ENCODE data around the gene RRP36. TPM values are rescaled to one million over a fixed set of nuclear protein-coding genes. Genes with fewer than 3 reads are reported as not detected.

The RRP36 gene
- total and polyA plus RNA-seq, 2 experiments from 2014 or later: 67.3 to 77.1 TPM

GRCh38 chr6:43035495-43036194 lies 14.2 kb downstream of the RRP36 start:
- TF ChIP-seq CTCF (IDR thresholded peaks at IDR 0.05; ENCODE audit: low read depth, low read length): no peak
- Histone ChIP-seq H3K27ac (no peak overlapping the region), H3K36me3 (peaks cover 38% of the 10 kb centered on the region)

GRCh38 chr6:43036712-43037111 lies 15.3 kb downstream of the RRP36 start:
- DNase-seq (ENCODE audit: low read depth in 1 of 2, low spot score in 1 of 2): no peak
- TF ChIP-seq CTCF (IDR thresholded peaks at IDR 0.05; ENCODE audit: low read depth, low read length): no peak
- Histone ChIP-seq H3K36me3 (peaks cover 38% of the 10 kb centered on the region), H3K9me3 (ENCODE audit: low read depth) (no peaks in the 10 kb centered on the region), H3K4me1 (ENCODE audit: low read depth) (no peaks in the 10 kb centered on the region), H3K4me3 (no peak overlapping the region), H3K27me3 (no peaks in the 10 kb centered on the region), H3K27ac (no peak overlapping the region)

More at GRCh38 chr6:43035495-43036194, 14.2 kb downstream of the RRP36 start:
- DNase-seq (ENCODE audit: low read depth in 1 of 2, low spot score in 1 of 2): no peak
- Histone ChIP-seq H3K4me1 (ENCODE audit: low read depth) (no peaks in the 10 kb centered on the region), H3K4me3 (no peak overlapping the region), H3K9me3 (ENCODE audit: low read depth) (no peaks in the 10 kb centered on the region), H3K27me3 (no peaks in the 10 kb centered on the region)

GRCh38 chr6:43037197-43037596 lies 15.8 kb downstream of the RRP36 start:
- Histone ChIP-seq H3K4me1 (ENCODE audit: low read depth) (no peaks in the 10 kb centered on the region), H3K27me3 (no peaks in the 10 kb centered on the region), H3K36me3 (peaks cover 40% of the 10 kb centered on the region), H3K27ac (no peak overlapping the region), H3K4me3 (no peak overlapping the region), H3K9me3 (ENCODE audit: low read depth) (no peaks in the 10 kb centered on the region)
- TF ChIP-seq CTCF (IDR thresholded peaks at IDR 0.05; ENCODE audit: low read depth, low read length): no peak
- DNase-seq (ENCODE audit: low read depth in 1 of 2, low spot score in 1 of 2): no peak

- Histone ChIP-seq H3K36me3 (peaks cover 45% of the 10 kb centered on the region), H3K4me1 (ENCODE audit: low read depth) (no peaks in the 10 kb centered on the region), H3K27ac (no peak overlapping the region), H3K27me3 (no peaks in the 10 kb centered on the region), H3K4me3 (no peak overlapping the region), H3K9me3 (ENCODE audit: low read depth) (no peaks in the 10 kb centered on the region)
- TF ChIP-seq CTCF (IDR thresholded peaks at IDR 0.05; ENCODE audit: low read depth, low read length): no peak
- no peak for DNase-seq (ENCODE audit: low read depth in 1 of 2, low spot score in 1 of 2)
Measured at GRCh38 chr6:43037706-43038105, 16.3 kb downstream of the RRP36 start.

- Histone ChIP-seq H3K36me3 (peaks cover 55% of the 10 kb centered on the region), H3K27me3 (no peaks in the 10 kb centered on the region), H3K27ac (no peak overlapping the region), H3K9me3 (ENCODE audit: low read depth) (no peaks in the 10 kb centered on the region), H3K4me3 (no peak overlapping the region), H3K4me1 (ENCODE audit: low read depth) (no peaks in the 10 kb centered on the region)
- no peak for TF ChIP-seq CTCF (IDR thresholded peaks at IDR 0.05; ENCODE audit: low read depth, low read length)
- no peak for DNase-seq (ENCODE audit: low read depth in 1 of 2, low spot score in 1 of 2)
Measured at GRCh38 chr6:43038727-43039126, 17.3 kb downstream of the RRP36 start.
